Effector CD8-positive, alpha-beta T cell (primary cell): ENCODE measurements around the gene ABAT.
"Not testable (repeated sequence)": the region's sequence is repeated elsewhere in the genome, so short reads cannot be mapped to it uniquely, and the experiment has no call there.

Experiments
- DNase-seq: peaks from one replicate; lab custom pipeline; 2025; lab: John Stamatoyannopoulos, UW

Gene ABAT

DNA sequence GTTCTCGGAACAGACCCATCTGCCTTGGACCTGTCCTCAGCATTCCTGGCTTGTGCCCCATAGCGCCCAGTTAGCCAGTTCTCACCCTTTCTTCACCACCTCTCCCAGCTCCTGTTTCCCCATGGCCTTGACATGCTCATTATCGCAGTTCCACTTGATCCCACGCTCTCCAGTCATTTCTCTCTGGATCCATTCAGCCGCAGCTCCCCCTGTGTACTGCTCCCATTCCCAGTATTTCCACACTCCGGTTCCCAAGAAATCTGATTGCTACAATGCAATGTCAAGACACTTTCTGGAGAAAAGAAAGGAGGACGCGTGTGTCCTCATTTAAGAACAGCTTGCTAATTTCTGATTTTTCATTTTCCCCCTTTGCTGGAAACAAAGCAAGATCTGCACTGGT, 67.7 kb downstream of the ABAT start:
- DNase-seq: no peak

GRCh38 chr16:8748944-8749343, 74.5 kb downstream of the ABAT start:
- DNase-seq: not testable (repeated sequence)

GRCh38 chr16:8751481-8752311, 77.3 kb downstream of the ABAT start:
- no peak for DNase-seq

GRCh38 chr16:8752706-8753105, 78.3 kb downstream of the ABAT start:
- DNase-seq: no peak

DNA sequence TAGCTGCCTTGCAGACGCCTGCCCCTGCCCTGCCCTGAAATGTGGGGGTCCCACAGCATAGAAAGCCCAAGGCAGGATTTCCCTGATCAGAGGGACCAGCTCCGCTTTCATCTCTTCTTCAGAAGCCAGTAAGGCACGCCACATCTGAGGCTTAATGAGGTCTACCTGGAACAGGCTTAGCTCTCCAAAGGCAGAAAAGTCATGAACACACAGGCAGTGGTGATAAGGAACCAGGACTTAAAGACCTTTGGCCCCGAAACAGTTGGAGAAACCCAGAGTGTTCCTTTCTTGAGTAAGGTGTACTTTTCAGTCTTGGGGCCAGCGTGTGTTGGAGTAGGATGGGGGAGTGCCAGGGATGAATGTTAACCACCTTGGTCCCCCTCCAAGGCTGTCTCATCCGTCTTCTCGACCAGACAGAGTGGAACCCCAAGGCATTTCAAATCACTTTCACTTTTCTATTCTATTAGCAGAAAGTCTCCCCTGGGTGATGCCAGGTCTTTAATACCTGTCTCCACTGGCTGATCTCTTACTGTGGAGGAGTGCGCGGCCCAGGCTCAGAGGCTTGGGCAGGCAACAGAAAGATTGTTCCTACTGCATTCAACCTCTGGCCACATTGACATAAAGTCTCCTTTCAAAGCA, 79.1 kb downstream of the ABAT start:
- DNase-seq: no peak

- no peak for DNase-seq
Observed at GRCh38 chr16:8756755-8757154, 82.3 kb downstream of the ABAT start.

DNA sequence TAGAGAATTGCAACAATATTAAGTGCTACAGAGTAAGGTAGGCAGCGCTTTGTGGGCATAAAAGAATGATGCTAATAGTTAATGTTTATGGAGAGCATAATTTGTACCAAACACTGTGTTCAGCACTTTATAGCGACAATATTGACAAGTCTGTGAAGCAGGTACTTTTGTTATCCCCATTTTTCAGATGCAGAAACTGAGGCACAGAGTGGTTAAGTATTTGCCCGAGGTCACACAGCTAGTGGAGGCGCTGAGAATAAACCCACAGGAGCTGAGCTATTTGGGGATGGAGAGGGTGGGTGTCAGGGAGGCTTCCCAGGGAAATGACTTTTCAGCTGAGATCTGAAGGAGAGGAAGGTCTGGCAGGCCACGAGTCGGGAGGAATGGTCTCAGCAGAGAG, 83.6 kb downstream of the ABAT start:
- DNase-seq: no peak

- no peak for DNase-seq
Observed at GRCh38 chr16:8760021-8760420, 85.6 kb downstream of the ABAT start.

DNA sequence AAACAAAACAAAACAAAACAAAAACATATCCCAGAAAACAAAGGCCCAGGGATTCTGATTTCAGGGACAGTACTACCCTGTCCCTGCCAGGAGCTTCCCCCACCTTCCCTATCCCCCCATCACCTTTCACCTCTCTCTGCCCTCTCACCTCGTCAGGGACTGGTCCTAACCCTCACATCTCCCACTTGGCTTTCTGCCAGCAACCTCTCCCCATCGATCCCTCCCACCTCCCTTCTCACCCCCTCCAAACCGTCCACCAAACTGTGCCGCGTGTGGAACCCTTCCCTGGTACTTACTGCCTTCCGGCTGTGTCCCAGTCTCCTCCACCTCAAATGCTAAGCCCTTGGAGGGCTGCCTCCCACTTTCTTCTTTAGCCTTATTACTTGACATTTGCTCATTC, 86.7 kb downstream of the ABAT start:
- no peak for DNase-seq

- DNase-seq: no peak
Observed at GRCh38 chr16:8762254-8762653, 87.8 kb downstream of the ABAT start.

DNA sequence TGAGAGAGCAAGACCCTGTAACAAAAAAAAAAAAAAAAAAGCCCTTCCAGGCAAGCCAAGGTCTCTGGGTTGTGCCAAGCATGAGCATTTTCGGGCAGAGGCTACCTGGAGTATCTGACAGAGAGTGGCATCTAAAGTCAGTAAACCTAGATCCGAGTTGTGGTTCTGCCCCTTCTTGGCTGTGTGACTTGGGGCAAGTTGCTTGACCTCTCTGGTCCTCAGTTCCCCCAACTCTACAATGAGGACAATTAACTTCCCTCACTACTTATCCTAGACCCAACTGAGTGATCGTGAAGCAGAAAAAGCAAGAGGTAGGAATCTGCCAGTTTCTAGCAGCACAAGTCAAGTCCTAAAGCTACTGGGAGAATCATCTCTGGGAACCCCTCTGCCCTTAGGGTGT, 88.7 kb downstream of the ABAT start:
- DNase-seq: no peak

GRCh38 chr16:8763899-8764298, 89.5 kb downstream of the ABAT start:
- no peak for DNase-seq

- no peak for DNase-seq
Observed at GRCh38 chr16:8764525-8765250, 90.3 kb downstream of the ABAT start.

GRCh38 chr16:8767176-8767575, 92.8 kb downstream of the ABAT start:
- no peak for DNase-seq

DNA sequence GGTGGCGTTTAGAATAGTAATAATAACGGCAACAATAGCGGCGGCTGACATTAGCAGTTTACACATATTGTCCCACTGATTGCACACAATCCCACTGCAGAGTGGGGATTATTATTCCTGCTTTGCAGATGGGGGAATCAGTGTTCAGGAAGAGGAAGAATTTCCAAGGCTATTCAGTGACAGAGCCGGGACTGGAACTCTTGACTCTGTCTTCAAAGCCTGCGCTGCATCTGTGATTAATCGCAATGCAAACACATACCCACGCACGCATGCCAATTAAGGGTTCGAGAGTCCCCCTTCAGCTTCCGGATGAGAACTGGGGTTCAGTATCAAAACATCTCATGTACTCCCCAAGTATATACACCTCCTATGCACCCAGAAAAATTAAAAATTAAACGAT, 93.9 kb downstream of the ABAT start:
- no peak for DNase-seq

GRCh38 chr16:8768692-8769091, 94.3 kb downstream of the ABAT start:
- DNase-seq: no peak

- DNase-seq: no peak
Observed at GRCh38 chr16:8773537-8773936, 99.1 kb downstream of the ABAT start.

DNA sequence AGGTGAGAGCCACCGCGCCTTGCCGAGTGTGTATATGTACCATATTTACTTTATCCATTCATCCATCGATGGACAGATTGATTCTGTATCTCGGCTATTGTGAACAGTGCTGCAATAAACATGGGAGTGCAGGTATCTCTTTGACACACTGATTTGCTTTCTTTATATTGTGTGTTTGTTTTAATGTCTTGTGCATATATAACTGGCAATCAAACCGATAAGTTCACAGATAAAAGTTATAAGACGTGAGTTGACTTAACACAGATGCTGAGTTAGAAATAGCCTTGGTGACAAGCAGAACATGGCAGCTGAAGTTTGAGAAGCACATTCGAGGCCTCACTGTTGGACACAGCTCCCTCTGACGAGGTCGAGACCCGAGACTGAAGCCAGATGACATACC, 99.8 kb downstream of the ABAT start:
- no peak for DNase-seq

GRCh38 chr16:8775359-8775758, 100.9 kb downstream of the ABAT start:
- DNase-seq: no peak

- DNase-seq: no peak
Observed at GRCh38 chr16:8776129-8776584, 101.7 kb downstream of the ABAT start.

DNA sequence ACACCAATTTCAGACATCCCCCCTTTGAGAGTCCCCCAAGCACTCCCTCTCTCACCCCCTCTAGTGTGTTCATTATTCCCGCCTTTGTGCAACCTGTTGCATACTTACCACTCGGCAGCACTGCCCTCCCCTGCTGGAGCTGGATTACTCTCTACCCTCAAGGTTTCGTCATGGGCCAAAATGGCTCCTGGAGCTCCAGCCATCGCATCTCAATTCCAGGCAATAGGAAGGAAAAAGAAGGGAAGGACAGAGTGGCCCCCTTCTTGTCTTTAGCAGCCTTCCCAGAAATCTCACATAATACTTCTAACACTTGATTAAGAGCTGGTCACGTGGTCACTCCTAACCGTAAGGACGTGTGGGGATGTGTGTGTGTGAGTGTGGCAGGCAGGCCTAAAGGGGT, 102.8 kb downstream of the ABAT start:
- no peak for DNase-seq

DNA sequence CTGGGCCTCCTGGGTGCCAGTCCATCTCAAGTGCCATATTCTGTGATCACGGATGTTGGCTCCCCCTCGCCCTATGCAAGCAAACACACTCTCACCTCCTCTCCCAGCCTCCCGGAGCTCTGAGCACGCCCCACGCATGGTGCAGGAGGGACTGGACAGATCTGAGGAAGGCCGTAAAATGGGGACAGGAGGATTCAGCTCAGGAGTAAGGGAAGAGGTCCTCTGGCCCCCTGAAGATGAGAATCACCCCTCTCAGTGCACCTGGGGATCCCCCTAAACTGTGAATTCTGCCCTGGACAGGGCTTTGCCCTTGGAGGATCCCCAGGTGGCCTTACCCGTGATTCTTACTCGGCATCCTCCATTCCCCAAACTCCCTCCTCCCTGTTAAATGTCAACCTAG, 107.4 kb downstream of the ABAT start:
- DNase-seq: no peak

DNA sequence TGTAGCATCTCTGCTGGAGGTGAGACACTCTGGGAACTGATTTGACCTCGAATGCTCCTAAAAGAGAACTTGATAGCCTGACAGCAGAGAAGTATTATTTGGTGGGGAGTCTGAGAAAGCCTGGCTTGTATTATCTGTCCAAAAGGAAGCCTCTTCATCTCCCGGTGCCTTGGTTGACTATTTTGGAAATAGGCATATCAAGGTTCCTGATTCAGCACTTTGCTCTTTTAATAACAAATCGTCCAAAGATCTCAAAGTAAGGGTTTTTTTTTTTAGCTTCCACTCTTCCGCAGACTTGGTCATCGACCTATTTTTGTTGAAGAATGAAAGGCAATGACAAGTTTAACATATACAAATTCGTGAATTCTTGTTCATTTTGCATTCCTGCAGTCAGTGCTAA, 108.3 kb downstream of the ABAT start:
- no peak for DNase-seq
